Ishikawa (cell line): ENCODE measurements around the gene CYP24A1.

Source experiments
- CEBPB ChIP-seq: IDR thresholded peaks from 2 replicates; pipeline ENCODE4 v1.6.1; 2012
- CREB1 ChIP-seq: IDR thresholded peaks from 2 replicates; pipeline ENCODE4 v1.6.1; 2012; ENCODE audit warnings: low read depth
- EGR1 ChIP-seq: IDR thresholded peaks from 2 replicates; pipeline ENCODE4 v1.6.1; 2012
- EP300 ChIP-seq: IDR thresholded peaks from 2 replicates; pipeline ENCODE4 v1.6.1; 2012; ENCODE audit warnings: borderline replicate concordance
- FOXM1 ChIP-seq: IDR thresholded peaks from 2 replicates; pipeline ENCODE4 v1.6.1; 2012; ENCODE audit warnings: low read depth, borderline replicate concordance
- MAX ChIP-seq: IDR thresholded peaks from 2 replicates; pipeline ENCODE4 v1.6.1; 2012
- NFIC ChIP-seq: IDR thresholded peaks from 2 replicates; pipeline ENCODE4 v1.6.1; 2012
- RAD21 ChIP-seq: IDR thresholded peaks from 2 replicates; pipeline ENCODE4 v1.6.1; 2012; ENCODE audit warnings: low read depth
- REST ChIP-seq: IDR thresholded peaks from 2 replicates; pipeline ENCODE4 v1.6.1; 2012; ENCODE audit warnings: low read depth, mild to moderate bottlenecking
- TAF1 ChIP-seq: IDR thresholded peaks from 2 replicates; pipeline ENCODE4 v1.6.1; 2012; ENCODE audit warnings: low read depth, mild to moderate bottlenecking
- TCF12 ChIP-seq: IDR thresholded peaks from 2 replicates; pipeline ENCODE4 v1.6.1; 2012; ENCODE audit warnings: low read depth
- TEAD4 ChIP-seq: IDR thresholded peaks from 2 replicates; pipeline ENCODE4 v1.6.1; 2012
- USF1 ChIP-seq: IDR thresholded peaks from 2 replicates; pipeline ENCODE4 v1.6.1; 2012
- YY1 ChIP-seq: IDR thresholded peaks from 2 replicates; pipeline ENCODE4 v1.6.1; 2012; ENCODE audit warnings: low read depth
- ZBTB7A ChIP-seq: IDR thresholded peaks from 2 replicates; pipeline ENCODE4 v1.6.1; 2012; ENCODE audit warnings: low read depth

CYP24A1 gene

GRCh38 chr20:54110041-54110440 is 63.7 kb downstream of the CYP24A1 start:
- no peak for TF ChIP-seq NFIC
- no peak for TF ChIP-seq EGR1
- TF ChIP-seq CREB1 = no peak

GRCh38 chr20:54108817-54109216 is 65.0 kb downstream of the CYP24A1 start:
- TF ChIP-seq TEAD4 (no peak), MAX (no peak)

GRCh38 chr20:54108326-54108642 is 65.5 kb downstream of the CYP24A1 start:
- TF ChIP-seq NFIC (no peak), TCF12 (no peak), MAX (no peak), EP300 (no peak), REST (no peak), EGR1 (no peak), CEBPB (no peak), RAD21 (no peak), ZBTB7A (no peak), YY1 (no peak), TAF1 (no peak), CREB1 (no peak)

GRCh38 chr20:54107600-54108325 is 66.0 kb downstream of the CYP24A1 start:
- TF ChIP-seq NFIC = no peak

GRCh38 chr20:54107181-54107580 is 66.6 kb downstream of the CYP24A1 start:
- no peak for TF ChIP-seq TEAD4
- no peak for TF ChIP-seq USF1
- TF ChIP-seq FOXM1 = no peak
- no peak for TF ChIP-seq TCF12
- TF ChIP-seq RAD21 = no peak
- no peak for TF ChIP-seq CREB1
- no peak for TF ChIP-seq REST
- TF ChIP-seq EGR1 = no peak
- no peak for TF ChIP-seq YY1
- no peak for TF ChIP-seq EP300
- TF ChIP-seq CEBPB = no peak
- no peak for TF ChIP-seq NFIC

GRCh38 chr20:54106162-54106561 is 67.6 kb downstream of the CYP24A1 start:
- TF ChIP-seq MAX = no peak
- no peak for TF ChIP-seq FOXM1
- TF ChIP-seq USF1 = no peak
- no peak for TF ChIP-seq TCF12
- no peak for TF ChIP-seq CREB1
- no peak for TF ChIP-seq RAD21
- TF ChIP-seq EGR1 = no peak
- TF ChIP-seq TEAD4 = no peak
- TF ChIP-seq EP300 = no peak
- no peak for TF ChIP-seq CEBPB
- no peak for TF ChIP-seq YY1
- no peak for TF ChIP-seq TAF1
- no peak for TF ChIP-seq NFIC
- no peak for TF ChIP-seq REST
- TF ChIP-seq ZBTB7A = no peak
